ENCODE results near the gene MAP3K21.
A peak's percentile ranks its signal among the peaks of the same experiment; 100 is the strongest.

The MAP3K21 gene

GRCh38 chr1:233295237-233295974 lies 32.1 kb upstream of the MAP3K21 start, which contains the start of gene PCNX2 (continued):
- TF ChIP-seq ZNF560 (tag by site-specific recombination; IDR thresholded peaks at IDR 0.05; ENCODE audit: borderline replicate concordance) = no peak
- TF ChIP-seq ZNF791 (tag by site-specific recombination; IDR thresholded peaks at IDR 0.05) = no peak
- peak; percentile 97 for TF ChIP-seq PRDM1 (tag by site-specific recombination; IDR thresholded peaks at IDR 0.05)
- TF ChIP-seq ZNF664 (tag by site-specific recombination; IDR thresholded peaks at IDR 0.05) = no peak
- peak; percentile 87 for TF ChIP-seq ZFP37 (tag by site-specific recombination; IDR thresholded peaks at IDR 0.05)
- no peak for TF ChIP-seq ZNF148 (tag by site-specific recombination; IDR thresholded peaks at IDR 0.05; ENCODE audit: borderline replicate concordance)
- TF ChIP-seq ZNF558 (tag by site-specific recombination; IDR thresholded peaks at IDR 0.05) = peak; percentile 78; the same call in 1 of the 2 replicates
- TF ChIP-seq ZNF324 (tag by site-specific recombination; IDR thresholded peaks at IDR 0.05) = peak; percentile 95
- no peak for TF ChIP-seq ZNF621 (tag by site-specific recombination; IDR thresholded peaks at IDR 0.05)
- TF ChIP-seq ZNF19 (tag by site-specific recombination; IDR thresholded peaks at IDR 0.05; ENCODE audit: low read depth) = no peak
- no peak for TF ChIP-seq ZNF280C (tag by site-specific recombination; IDR thresholded peaks at IDR 0.05)
- TF ChIP-seq GLIS1 (tag by site-specific recombination; IDR thresholded peaks at IDR 0.05) = peak; percentile 96
- TF ChIP-seq ZBTB6 (tag by site-specific recombination; IDR thresholded peaks at IDR 0.05) = peak; percentile 76
- TF ChIP-seq ZNF362 (tag by site-specific recombination; IDR thresholded peaks at IDR 0.05) = peak; percentile 99
- TF ChIP-seq ZNF292 (tag by site-specific recombination; IDR thresholded peaks at IDR 0.05; ENCODE audit: borderline replicate concordance, low read depth) = no peak
- TF ChIP-seq ZBTB7A (tag by site-specific recombination; IDR thresholded peaks at IDR 0.05; ENCODE audit: low read depth) = no peak
- TF ChIP-seq ZBTB17 (tag by site-specific recombination; IDR thresholded peaks at IDR 0.05) = peak; percentile 98; the same call in 1 of the 2 replicates
- TF ChIP-seq ZNF184 (tag by site-specific recombination; IDR thresholded peaks at IDR 0.05) = peak; percentile 73; the same call in 1 of the 2 replicates
- TF ChIP-seq ZNF138 (tag by site-specific recombination; IDR thresholded peaks at IDR 0.05; ENCODE audit: borderline replicate concordance) = no peak
- TF ChIP-seq ZSCAN30 (tag by site-specific recombination; IDR thresholded peaks at IDR 0.05) = peak; percentile 78; the same call in 1 of the 2 replicates
- TF ChIP-seq ZNF768 (tag by site-specific recombination; IDR thresholded peaks at IDR 0.05) = no peak
- no peak for TF ChIP-seq ZNF155 (tag by site-specific recombination; IDR thresholded peaks at IDR 0.05)
- TF ChIP-seq ZNF514 (tag by site-specific recombination; IDR thresholded peaks at IDR 0.05) = no peak
- no peak for TF ChIP-seq ZNF239 (tag by site-specific recombination; IDR thresholded peaks at IDR 0.05)
- peak; percentile 52; the same call in 1 of the 2 replicates for TF ChIP-seq MYNN (tag by site-specific recombination; IDR thresholded peaks at IDR 0.05; ENCODE audit: borderline replicate concordance)
- peak; percentile 90 for TF ChIP-seq ZFP69B (tag by site-specific recombination; IDR thresholded peaks at IDR 0.05)
- no peak for TF ChIP-seq ZNF140 (tag by site-specific recombination; IDR thresholded peaks at IDR 0.05)
- no peak for TF ChIP-seq ZNF654 (tag by site-specific recombination; IDR thresholded peaks at IDR 0.05; ENCODE audit: low read depth)
- TF ChIP-seq ZNF596 (tag by site-specific recombination; IDR thresholded peaks at IDR 0.05) = peak; percentile 95
- peak; percentile 85 for TF ChIP-seq PRDM10 (tag by site-specific recombination; IDR thresholded peaks at IDR 0.05)
- TF ChIP-seq ZNF473 (tag by site-specific recombination; IDR thresholded peaks at IDR 0.05) = no peak

Data from HEK293 (cell line).